IPS-20b (cell line): ENCODE results near the gene KRTAP10-10.
"Not testable (repeated sequence)": the region's sequence is repeated elsewhere in the genome, so short reads cannot be mapped to it uniquely, and the experiment has no call there.

ENCODE experiments used
- H3K27ac ChIP-seq: one replicate; pipeline ENCODE4 v1.5.1; 2013; ENCODE audit warnings: low read length
- H3K27me3 ChIP-seq: 2 replicates; pipeline ENCODE4 v1.6.1; 2013; ENCODE audit warnings: mild to moderate bottlenecking, low read length, inconsistent platforms; ENCODE audit not compliant: insufficient read depth
- H3K36me3 ChIP-seq: 2 replicates; pipeline ENCODE4 v1.6.1; 2013; ENCODE audit warnings: low read depth, mild to moderate bottlenecking, inconsistent platforms, low read length, moderate library complexity; ENCODE audit not compliant: insufficient read depth
- H3K4me1 ChIP-seq: 2 replicates; pipeline ENCODE4 v1.6.1; 2013; ENCODE audit warnings: mild to moderate bottlenecking, control low read depth, inconsistent platforms, low read length, moderate library complexity; ENCODE audit not compliant: insufficient read depth
- H3K4me3 ChIP-seq: 2 replicates; pipeline ENCODE4 v1.5.1; 2013; ENCODE audit warnings: mild to moderate bottlenecking, low read length, inconsistent platforms
- H3K9ac ChIP-seq: 2 replicates; pipeline ENCODE4 v1.6.1; 2013; ENCODE audit warnings: low read depth, mild to moderate bottlenecking, inconsistent platforms, low read length, moderate library complexity
- H3K9me3 ChIP-seq: 2 replicates; pipeline ENCODE4 v1.6.1; 2013; ENCODE audit warnings: mild to moderate bottlenecking, low read depth, low read length, inconsistent platforms; ENCODE audit not compliant: insufficient read depth

The KRTAP10-10 gene

GRCh38 chr21:44658541-44658910 lies 21.4 kb downstream of the KRTAP10-10 start:
- Histone ChIP-seq H3K4me3 (no peak overlapping the region), H3K27ac (no peak overlapping the region), H3K4me1 (peaks cover 12% of the 10 kb centered on the region; the same call in 1 of the 2 replicates), H3K9me3 (no peaks in the 10 kb centered on the region), H3K36me3 (no peaks in the 10 kb centered on the region), H3K9ac (no peak overlapping the region), H3K27me3 (no peaks in the 10 kb centered on the region)

- Histone ChIP-seq H3K36me3 (no peaks in the 10 kb centered on the region), H3K9ac (no peak overlapping the region), H3K4me1 (peaks cover 12% of the 10 kb centered on the region; the same call in 1 of the 2 replicates), H3K9me3 (no peaks in the 10 kb centered on the region), H3K4me3 (no peak overlapping the region), H3K27ac (no peak overlapping the region), H3K27me3 (no peaks in the 10 kb centered on the region)
These were observed 21.9 kb downstream of the KRTAP10-10 start for GRCh38 chr21:44658913-44659595.

GRCh38 chr21:44661567-44661966 lies 24.4 kb downstream of the KRTAP10-10 start:
- H3K27ac ChIP-seq, H3K9ac ChIP-seq, H3K4me3 ChIP-seq, H3K36me3 ChIP-seq, H3K27me3 ChIP-seq, H3K9me3 ChIP-seq: not testable (repeated sequence)
- H3K4me1 ChIP-seq = peaks cover 12% of the 10 kb centered on the region; the same call in 1 of the 2 replicates

- peaks cover 3% of the 10 kb centered on the region for H3K9me3 ChIP-seq
- H3K27ac ChIP-seq = no peak overlapping the region
- no peaks in the 10 kb centered on the region for H3K27me3 ChIP-seq
- H3K9ac ChIP-seq = no peak overlapping the region
- peaks cover 6% of the 10 kb centered on the region; the same call in 1 of the 2 replicates for H3K4me1 ChIP-seq
- no peaks in the 10 kb centered on the region for H3K36me3 ChIP-seq
- no peak overlapping the region for H3K4me3 ChIP-seq
These were observed 27.5 kb downstream of the KRTAP10-10 start for GRCh38 chr21:44664691-44665090.

- Histone ChIP-seq H3K9ac (no peak within 1 kb of the TSS), H3K4me3 (no peak within 1 kb of the TSS), H3K27me3 (no peaks in the 10 kb centered on the region), H3K27ac (no peak within 1 kb of the TSS), H3K4me1 (no peaks in the 10 kb centered on the region), H3K36me3 (no peaks in the 10 kb centered on the region), H3K9me3 (peaks cover 19% of the 10 kb centered on the region)
These were observed 29.5 kb downstream of the KRTAP10-10 start, which contains the start of gene KRTAP12-2 for GRCh38 chr21:44666401-44667320. KRTAP12-2 (minus strand) TSS chr21:44666927; CDS start chr21:44666886, 41 bp downstream.

GRCh38 chr21:44667612-44668011 lies 30.5 kb downstream of the KRTAP10-10 start:
- Histone ChIP-seq H3K9me3 (peaks cover 19% of the 10 kb centered on the region), H3K36me3 (no peaks in the 10 kb centered on the region), H3K27ac (no peak overlapping the region), H3K27me3 (no peaks in the 10 kb centered on the region), H3K9ac (no peak overlapping the region), H3K4me1 (no peaks in the 10 kb centered on the region), H3K4me3 (no peak overlapping the region)

- Histone ChIP-seq H3K4me1 (no peaks in the 10 kb centered on the region), H3K4me3 (no peak overlapping the region), H3K36me3 (no peaks in the 10 kb centered on the region), H3K9me3 (peaks cover 19% of the 10 kb centered on the region), H3K27ac (no peak overlapping the region), H3K9ac (no peak overlapping the region), H3K27me3 (no peaks in the 10 kb centered on the region)
These were observed 33.7 kb downstream of the KRTAP10-10 start for GRCh38 chr21:44670642-44671432.

- Histone ChIP-seq H3K4me3 (no peak overlapping the region), H3K9me3 (peaks cover 19% of the 10 kb centered on the region), H3K27ac (no peak overlapping the region), H3K9ac (no peak overlapping the region), H3K36me3 (no peaks in the 10 kb centered on the region), H3K27me3 (no peaks in the 10 kb centered on the region), H3K4me1 (no peaks in the 10 kb centered on the region)
These were observed 34.8 kb downstream of the KRTAP10-10 start for GRCh38 chr21:44671911-44672310.

GRCh38 chr21:44677881-44678280 lies 40.7 kb downstream of the KRTAP10-10 start:
- no peaks in the 10 kb centered on the region for H3K27me3 ChIP-seq
- H3K9ac ChIP-seq = no peak overlapping the region
- H3K4me1 ChIP-seq = no peaks in the 10 kb centered on the region
- H3K36me3 ChIP-seq = no peaks in the 10 kb centered on the region
- H3K4me3 ChIP-seq = no peak overlapping the region
- no peak overlapping the region for H3K27ac ChIP-seq
- no peaks in the 10 kb centered on the region; the same call in 1 of the 2 replicates for H3K9me3 ChIP-seq

GRCh38 chr21:44681152-44681551 lies 44.0 kb downstream of the KRTAP10-10 start:
- Histone ChIP-seq H3K4me3 (no peak overlapping the region), H3K9ac (no peak overlapping the region), H3K27me3 (no peaks in the 10 kb centered on the region), H3K4me1 (no peaks in the 10 kb centered on the region), H3K36me3 (no peaks in the 10 kb centered on the region), H3K27ac (no peak overlapping the region), H3K9me3 (no peaks in the 10 kb centered on the region; the same call in 1 of the 2 replicates)

GRCh38 chr21:44681861-44682579 lies 44.9 kb downstream of the KRTAP10-10 start, which contains the start of gene KRTAP12-1:
KRTAP12-1 (minus strand) TSS chr21:44682163; CDS start chr21:44682123, 40 bp downstream.
- Histone ChIP-seq H3K27ac (no peak within 1 kb of the TSS), H3K27me3 (no peaks in the 10 kb centered on the region), H3K9ac (no peak within 1 kb of the TSS), H3K9me3 (no peaks in the 10 kb centered on the region; the same call in 1 of the 2 replicates), H3K4me1 (peaks cover 3% of the 10 kb centered on the region; the same call in 1 of the 2 replicates), H3K4me3 (no peak within 1 kb of the TSS), H3K36me3 (no peaks in the 10 kb centered on the region)
